GM18502 (cell line): ENCODE measurements around the gene DDIT4.

Source experiments
- ATAC-seq: cut with Tn5 transposase; IDR thresholded peaks from one replicate; pipeline ENCODE4 v1.9.1; 2021; ENCODE audit warnings: mild to moderate bottlenecking; ENCODE audit not compliant: unreplicated experiment, poor library complexity

Gene DDIT4

GRCh38 chr10:72248468-72249151 is 25.1 kb upstream of the DDIT4 start:
- ATAC-seq, result peak; percentile 88

- peak; percentile 15 for ATAC-seq
These were observed 24.4 kb upstream of the DDIT4 start for GRCh38 chr10:72249176-72249862.

DNA sequence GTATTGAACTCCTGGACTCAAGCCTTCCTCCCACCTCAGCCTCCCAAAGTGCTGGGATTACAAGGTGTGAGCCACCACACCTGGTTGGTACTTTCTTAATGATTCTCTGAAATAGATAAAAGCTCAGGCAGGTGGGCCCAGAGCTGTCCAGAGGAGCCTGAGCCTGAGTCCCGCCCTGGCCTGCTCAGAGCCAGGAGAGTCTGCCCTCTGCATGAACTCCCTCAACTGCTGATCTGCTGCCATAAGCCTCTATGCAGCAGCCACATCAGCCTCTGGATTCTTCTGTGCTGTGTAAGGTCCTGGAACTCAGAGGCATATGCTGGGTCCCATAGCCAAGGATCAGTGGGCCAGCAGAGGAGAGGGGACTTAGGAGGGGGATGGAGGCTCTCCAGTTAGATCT is 23.1 kb upstream of the DDIT4 start:
- no peak for ATAC-seq

- ATAC-seq, result no peak
These were observed 22.1 kb upstream of the DDIT4 start for GRCh38 chr10:72251635-72252034.

DNA sequence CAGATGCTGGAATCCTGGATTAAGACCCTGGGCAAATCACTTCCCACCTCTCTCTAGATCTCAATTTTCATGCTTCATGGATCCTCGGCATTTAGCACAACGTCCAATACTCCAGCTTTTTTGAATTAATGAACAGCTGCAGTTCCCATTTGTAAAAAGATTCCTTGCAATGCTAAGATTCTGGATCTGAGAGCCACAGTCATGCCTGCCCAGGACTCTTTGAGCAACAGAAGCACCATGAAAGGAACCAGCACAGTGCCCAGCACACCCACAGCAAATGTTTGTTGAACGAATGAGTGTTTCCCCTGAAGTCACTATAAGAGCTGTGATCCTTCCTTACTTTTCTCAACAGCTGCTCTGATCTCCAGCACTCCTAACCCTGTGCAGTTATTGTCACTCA is 20.8 kb upstream of the DDIT4 start:
- no peak for ATAC-seq

DNA sequence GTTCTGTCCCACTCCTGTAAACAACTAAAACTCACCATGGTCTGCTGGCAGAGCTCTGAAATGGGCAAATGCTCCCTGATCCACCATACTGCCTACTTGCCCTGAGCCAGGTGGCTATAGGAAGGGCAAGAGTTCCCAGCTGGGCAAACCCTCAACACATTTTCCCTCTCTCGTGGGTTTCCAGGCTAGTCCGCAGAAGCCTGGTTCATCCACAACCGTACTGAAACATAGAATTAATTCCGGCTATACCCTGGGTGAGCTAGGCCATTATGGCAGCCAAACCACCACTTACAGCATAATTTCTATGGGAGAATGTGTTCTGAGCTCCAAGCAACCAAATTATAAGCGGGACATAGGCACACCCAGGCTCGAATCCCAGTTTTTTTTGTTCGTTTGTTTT is 20.1 kb upstream of the DDIT4 start:
- no peak for ATAC-seq

- no peak for ATAC-seq
These were observed 18.7 kb upstream of the DDIT4 start for GRCh38 chr10:72254813-72255568.

GRCh38 chr10:72255977-72256729 is 17.6 kb upstream of the DDIT4 start:
- no peak for ATAC-seq

DNA sequence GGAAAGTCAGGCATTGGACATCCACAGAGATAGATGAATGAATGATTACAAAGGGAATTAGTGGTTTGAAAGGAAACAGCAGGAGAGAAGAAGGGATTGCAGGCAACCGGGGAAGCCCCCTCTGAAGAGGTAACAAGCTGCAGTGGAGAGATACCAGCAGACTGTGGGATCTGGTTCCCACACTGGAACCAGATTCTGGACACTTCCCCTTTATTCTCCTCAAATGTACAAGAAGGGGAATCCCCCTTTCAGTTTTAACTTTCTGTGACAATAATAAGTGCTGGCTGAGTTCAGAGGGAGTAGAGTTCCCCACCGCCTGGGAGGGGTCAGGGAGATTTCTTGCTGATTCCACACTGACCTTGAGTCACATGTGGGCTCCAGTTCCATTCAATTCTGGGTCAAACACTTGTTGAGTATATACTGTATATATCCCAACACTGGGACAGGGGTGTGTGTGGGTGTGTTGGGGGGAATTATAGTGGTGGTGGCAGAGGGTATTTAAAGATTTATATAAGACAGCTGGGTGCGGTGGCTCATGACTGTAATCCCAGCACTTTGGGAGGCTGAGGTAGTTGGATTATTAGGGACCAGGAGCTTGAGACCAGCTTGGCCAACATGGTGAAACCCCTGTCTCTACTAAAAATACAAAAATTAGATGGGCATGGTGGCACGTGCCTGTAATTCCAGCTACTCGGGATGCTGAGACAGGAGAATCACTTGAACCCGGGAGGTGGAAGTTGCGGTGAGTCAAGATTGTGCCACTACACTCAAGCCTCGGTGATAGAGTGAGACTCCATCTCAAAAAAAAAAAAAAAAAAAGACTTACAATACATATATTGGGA is 16.5 kb upstream of the DDIT4 start:
- ATAC-seq, result no peak

- ATAC-seq, result no peak
These were observed 15.1 kb upstream of the DDIT4 start for GRCh38 chr10:72258617-72259016.

DNA sequence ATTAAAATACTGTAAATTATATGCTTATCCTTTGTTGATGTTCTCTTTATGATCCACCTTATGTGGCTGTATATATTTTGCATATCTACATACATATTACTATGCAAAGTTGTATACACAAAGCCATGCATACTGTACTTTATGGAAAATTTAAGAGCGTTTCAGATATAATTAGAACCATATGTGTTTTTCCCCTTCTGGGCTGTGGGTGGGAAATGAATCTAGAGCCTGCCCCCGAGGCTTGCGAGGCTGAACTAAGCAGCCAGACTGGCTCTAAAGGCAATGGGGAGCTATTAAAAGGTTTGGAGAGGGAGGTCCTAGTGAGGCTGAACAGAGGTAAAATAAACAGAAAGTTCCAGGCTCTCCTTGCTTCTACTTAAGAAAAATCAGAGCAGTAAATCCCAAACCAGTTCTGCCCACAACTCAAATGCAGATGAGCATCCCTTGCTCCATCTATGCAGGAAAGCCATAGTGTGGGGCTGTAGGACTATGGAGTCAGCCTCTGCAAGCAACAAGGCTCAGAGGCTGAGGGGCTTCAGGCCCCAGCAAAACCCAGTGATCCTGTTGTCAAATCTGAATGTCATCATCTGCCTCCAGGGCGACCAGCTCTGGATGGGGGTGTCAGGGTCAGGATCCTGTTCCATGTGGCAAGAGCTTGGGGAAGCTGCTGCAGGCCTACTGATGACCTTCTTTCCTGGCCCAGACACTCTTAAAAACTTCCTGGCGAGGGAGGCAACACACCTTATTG is 14.1 kb upstream of the DDIT4 start:
- ATAC-seq, result no peak

- ATAC-seq, result peak; percentile 55
These were observed 13.3 kb upstream of the DDIT4 start for GRCh38 chr10:72260239-72260975.

- peak; percentile 60 for ATAC-seq
These were observed 12.5 kb upstream of the DDIT4 start for GRCh38 chr10:72260976-72261783.

- ATAC-seq, result peak; percentile 19
These were observed 11.8 kb upstream of the DDIT4 start for GRCh38 chr10:72261784-72262404.

DNA sequence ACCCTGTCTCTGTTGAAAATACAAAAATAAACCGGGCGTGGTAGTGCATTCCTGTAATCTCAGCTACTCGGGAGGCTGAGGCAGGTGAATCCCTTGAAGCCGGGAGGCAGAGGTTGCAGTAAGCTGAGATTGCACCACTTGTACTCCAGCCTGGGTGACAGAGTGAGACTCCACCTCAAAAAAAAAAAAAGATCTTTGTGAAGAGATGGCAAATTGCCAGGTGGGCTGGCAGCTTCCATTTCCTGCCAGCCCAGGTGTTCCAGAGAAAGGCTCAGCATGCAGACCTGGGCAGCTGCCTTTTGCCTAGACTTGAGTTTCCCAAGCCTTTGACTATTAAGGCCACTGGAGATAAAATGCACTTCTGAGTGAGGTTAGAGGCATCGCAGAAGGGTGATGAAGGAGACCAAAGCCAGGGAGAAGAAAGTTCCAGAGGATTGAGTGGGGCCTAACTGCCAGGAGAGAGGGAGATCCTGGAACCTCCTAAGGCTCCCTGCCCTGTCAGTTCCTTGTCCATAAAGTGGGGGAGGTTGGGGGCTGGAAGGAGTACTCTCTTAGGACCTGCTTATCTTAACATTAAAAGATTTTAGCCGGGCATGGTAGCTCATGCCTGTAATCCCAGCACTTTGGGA is 10.0 kb upstream of the DDIT4 start:
- ATAC-seq, result no peak

DNA sequence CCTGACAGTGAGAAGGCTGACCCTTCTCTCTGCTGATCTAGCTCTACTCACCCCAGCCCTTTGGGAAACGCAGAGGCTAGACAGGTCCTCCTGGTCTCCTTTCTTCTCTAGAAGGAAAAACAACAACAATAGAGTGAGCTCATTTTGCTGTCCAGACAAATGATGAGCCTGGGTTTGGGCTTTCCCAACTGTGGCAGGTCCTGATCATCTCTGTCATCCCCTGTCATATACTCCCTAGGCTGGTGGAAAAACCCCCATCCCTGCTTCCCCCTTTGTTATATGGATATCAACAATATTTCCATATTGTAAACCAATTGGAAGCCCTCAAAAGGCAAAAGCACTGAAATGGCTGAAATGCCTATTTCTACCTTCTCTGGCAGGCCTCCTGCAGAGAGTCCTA is 9.2 kb upstream of the DDIT4 start:
- no peak for ATAC-seq

DNA sequence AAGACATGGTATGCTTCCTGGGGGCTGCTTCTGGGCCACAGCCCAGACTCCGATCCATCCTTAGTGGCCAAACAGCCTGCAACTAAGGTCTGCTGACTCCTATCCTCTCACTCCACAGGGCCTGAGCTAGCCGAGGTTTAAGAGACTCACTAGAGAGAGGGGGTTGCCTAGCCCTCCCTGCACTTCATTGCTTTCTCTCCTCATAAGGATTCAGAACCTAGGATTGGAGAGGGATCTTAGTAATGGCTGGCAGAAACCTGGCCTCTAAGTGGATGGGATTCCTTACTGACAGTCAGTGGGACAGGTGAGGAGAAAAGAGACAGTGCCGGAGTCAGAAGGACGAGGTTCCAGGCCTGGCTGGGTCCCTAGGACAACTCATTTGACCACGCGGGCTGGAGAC is 8.2 kb upstream of the DDIT4 start:
- no peak for ATAC-seq
